Jurkat, Clone E6-1 (cell line): ENCODE results near the gene DPYD.
"Not testable (repeated sequence)": the region's sequence is repeated elsewhere in the genome, so short reads cannot be mapped to it uniquely, and the experiment has no call there.

Experiments
- DNase-seq: peaks from one replicate; pipeline ENCODE4 v3.0.0-alpha.2; 2011; ENCODE audit warnings: low read depth, low spot score
- H3K4me3 ChIP-seq: 2 replicates; pipeline ENCODE4 v1.5.1; 2011; ENCODE audit warnings: mild to moderate bottlenecking, low read length, control low read depth, moderate library complexity

The DPYD gene

GRCh38 chr1:97231354-97231753, 689.5 kb downstream of the DPYD start:
- not testable (repeated sequence) for H3K4me3 ChIP-seq, DNase-seq

- H3K4me3 ChIP-seq = no peak overlapping the region
- DNase-seq = no peak
Observed at GRCh38 chr1:97212671-97213070, 708.2 kb downstream of the DPYD start.

- DNase-seq = no peak
Observed at GRCh38 chr1:97210307-97210706, 710.5 kb downstream of the DPYD start.

GRCh38 chr1:97209381-97209957, 711.4 kb downstream of the DPYD start:
- DNase-seq = no peak
- no peak overlapping the region for H3K4me3 ChIP-seq

More at GRCh38 chr1:97210307-97210706, 710.5 kb downstream of the DPYD start:
- no peak overlapping the region for H3K4me3 ChIP-seq

GRCh38 chr1:97207868-97208267, 713.0 kb downstream of the DPYD start:
- no peak for DNase-seq
- H3K4me3 ChIP-seq = no peak overlapping the region

- no peak for DNase-seq
- H3K4me3 ChIP-seq = no peak overlapping the region
Observed at GRCh38 chr1:97204468-97204867, 716.4 kb downstream of the DPYD start.

GRCh38 chr1:97202481-97203380, 718.1 kb downstream of the DPYD start:
- DNase-seq = no peak
- no peak overlapping the region for H3K4me3 ChIP-seq

- DNase-seq = no peak
- no peak overlapping the region for H3K4me3 ChIP-seq
Observed at GRCh38 chr1:97201641-97202040, 719.2 kb downstream of the DPYD start.

GRCh38 chr1:97200595-97200994, 720.2 kb downstream of the DPYD start:
- no peak overlapping the region for H3K4me3 ChIP-seq
- DNase-seq = no peak

GRCh38 chr1:97196825-97197516, 723.9 kb downstream of the DPYD start:
- no peak overlapping the region for H3K4me3 ChIP-seq
- DNase-seq = no peak

GRCh38 chr1:97192872-97193572, 727.8 kb downstream of the DPYD start:
- no peak for DNase-seq
- no peak overlapping the region for H3K4me3 ChIP-seq

GRCh38 chr1:97190326-97190725, 730.5 kb downstream of the DPYD start:
- no peak for DNase-seq

GRCh38 chr1:97186381-97186780, 734.5 kb downstream of the DPYD start:
- no peak overlapping the region for H3K4me3 ChIP-seq
- peak; percentile 28 for DNase-seq

More at GRCh38 chr1:97190326-97190725, 730.5 kb downstream of the DPYD start:
- H3K4me3 ChIP-seq = no peak overlapping the region

GRCh38 chr1:97174039-97174704, 746.7 kb downstream of the DPYD start:
- DNase-seq = no peak

GRCh38 chr1:97170300-97170699, 750.5 kb downstream of the DPYD start:
- no peak for DNase-seq
- H3K4me3 ChIP-seq = no peak overlapping the region

More at GRCh38 chr1:97174039-97174704, 746.7 kb downstream of the DPYD start:
- H3K4me3 ChIP-seq = no peak overlapping the region

GRCh38 chr1:97168056-97168455, 752.8 kb downstream of the DPYD start:
- no peak for DNase-seq
- no peak overlapping the region for H3K4me3 ChIP-seq

GRCh38 chr1:97167246-97167645, 753.6 kb downstream of the DPYD start:
- no peak overlapping the region for H3K4me3 ChIP-seq
- DNase-seq = no peak

GRCh38 chr1:97166626-97167025, 754.2 kb downstream of the DPYD start:
- no peak overlapping the region for H3K4me3 ChIP-seq
- no peak for DNase-seq

GRCh38 chr1:97164276-97164639, 756.6 kb downstream of the DPYD start:
- H3K4me3 ChIP-seq = no peak overlapping the region
- no peak for DNase-seq
